GM21619 (cell line): ENCODE data around the gene EHD3.
A peak's percentile ranks its signal among the peaks of the same experiment; 100 is the strongest.
"Not testable (repeated sequence)": the region's sequence is repeated elsewhere in the genome, so short reads cannot be mapped to it uniquely, and the experiment has no call there.

ENCODE experiments used
- ATAC-seq: cut with Tn5 transposase; IDR thresholded peaks from one replicate; pipeline ENCODE4 v1.9.1; 2021; ENCODE audit not compliant: unreplicated experiment

Gene EHD3

GRCh38 chr2:31283193-31283919, 49.4 kb downstream of the EHD3 start:
- not testable (repeated sequence) for ATAC-seq

- no peak for ATAC-seq
Observed at GRCh38 chr2:31284107-31284506, 50.2 kb downstream of the EHD3 start.

- ATAC-seq = no peak
Observed at GRCh38 chr2:31286230-31286629, 52.3 kb downstream of the EHD3 start.

GRCh38 chr2:31286961-31287550, 53.1 kb downstream of the EHD3 start:
- no peak for ATAC-seq

DNA sequence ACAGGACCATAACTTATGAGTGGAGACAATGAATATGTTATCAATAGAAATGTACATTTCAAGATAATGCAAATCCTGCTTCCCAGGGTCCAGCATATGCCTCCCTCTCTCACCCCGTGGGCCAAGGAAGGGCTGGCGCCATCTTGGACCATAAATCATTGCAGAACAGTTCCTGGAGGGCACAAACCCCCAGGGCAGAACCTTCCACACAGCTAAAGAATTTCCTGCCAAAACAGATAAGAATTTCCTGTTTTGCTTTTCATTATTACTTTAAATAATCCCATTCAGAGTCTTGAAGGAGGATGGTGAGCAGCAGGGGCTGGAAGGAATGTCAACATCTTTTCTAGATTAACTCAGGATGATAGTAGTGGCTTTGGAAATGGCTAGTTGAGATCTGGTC, 53.7 kb downstream of the EHD3 start:
- ATAC-seq = no peak

DNA sequence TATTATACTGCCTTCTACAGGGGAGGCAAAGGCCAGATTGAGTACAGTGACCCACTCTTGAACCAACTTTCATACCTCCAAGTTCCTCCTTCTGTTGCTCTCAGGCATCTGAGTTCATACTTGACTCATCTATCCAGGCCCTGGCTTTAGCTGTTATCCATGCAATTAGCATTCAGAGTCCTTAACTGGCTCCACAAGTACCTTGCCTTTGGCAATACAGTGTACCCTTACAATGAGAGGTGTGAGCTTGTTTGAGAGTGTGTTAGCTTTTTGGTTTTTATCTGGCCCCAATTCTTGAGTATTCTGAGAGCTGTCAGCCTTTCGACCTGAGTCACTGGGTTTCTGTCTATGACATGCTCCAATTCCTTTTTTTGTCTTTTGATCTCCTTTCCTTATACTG, 60.2 kb downstream of the EHD3 start:
- ATAC-seq = no peak

GRCh38 chr2:31296641-31297287, 62.8 kb downstream of the EHD3 start:
- no peak for ATAC-seq

- ATAC-seq = no peak
Observed at GRCh38 chr2:31297751-31298150, 63.8 kb downstream of the EHD3 start.

GRCh38 chr2:31299547-31299946, 65.6 kb downstream of the EHD3 start:
- no peak for ATAC-seq

GRCh38 chr2:31300309-31300708, 66.4 kb downstream of the EHD3 start:
- ATAC-seq = no peak

GRCh38 chr2:31302940-31303563, 69.1 kb downstream of the EHD3 start:
- no peak for ATAC-seq

DNA sequence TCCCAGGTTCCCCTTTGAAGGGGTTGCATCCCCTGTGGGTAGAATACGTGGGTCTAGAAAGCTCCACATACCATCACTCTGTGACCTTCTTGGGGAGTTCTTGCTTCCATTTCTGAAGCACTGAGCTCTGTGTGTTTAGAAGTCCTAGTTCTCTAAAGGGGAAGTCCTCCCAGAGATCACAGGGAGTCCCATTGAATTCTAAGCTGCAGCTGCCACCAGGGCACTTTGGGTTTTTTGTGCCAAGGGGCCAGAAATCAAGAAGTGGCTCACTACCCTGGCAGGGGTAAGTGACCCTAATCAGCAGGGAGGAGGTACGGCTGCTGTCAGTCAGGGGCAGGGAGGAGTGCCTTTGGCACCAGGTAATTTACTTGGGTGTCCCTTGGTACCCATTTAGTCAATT, 70.9 kb downstream of the EHD3 start:
- ATAC-seq = no peak

- ATAC-seq = no peak
Observed at GRCh38 chr2:31312898-31313297, 78.9 kb downstream of the EHD3 start.

- no peak for ATAC-seq
Observed at GRCh38 chr2:31314761-31315160, 80.8 kb downstream of the EHD3 start.

DNA sequence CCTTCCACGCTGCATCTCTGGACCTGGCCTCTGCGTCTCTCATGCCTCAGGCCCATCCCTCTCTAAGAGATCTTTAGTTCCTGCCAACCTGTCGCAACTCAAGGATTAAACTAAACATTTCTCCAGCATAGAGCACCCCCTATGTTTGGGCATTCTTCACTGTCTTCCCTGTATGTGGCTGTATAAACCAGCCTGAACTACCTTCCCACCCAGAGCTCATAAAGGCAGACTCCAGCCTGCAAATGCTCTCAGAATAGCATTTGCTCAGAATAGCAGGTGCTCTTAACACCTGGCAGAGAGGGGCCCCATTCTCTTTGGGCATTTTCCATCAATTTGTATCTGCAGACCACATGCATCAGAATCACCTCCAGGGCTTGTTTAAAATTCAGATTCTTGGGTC, 83.4 kb downstream of the EHD3 start:
- no peak for ATAC-seq

- ATAC-seq = peak; percentile 82
Observed at GRCh38 chr2:31318361-31319336, 84.7 kb downstream of the EHD3 start.
